VCaP (cell line): ENCODE measurements around the gene SCNN1A.

Experiments
- H3K27ac ChIP-seq: fragments of 450-650 bp; 2 replicates; pipeline ENCODE4 v1.5.1; 2017
- CTCF ChIP-seq: fragments of 450-650 bp; conservative IDR thresholded peaks from 2 replicates; pipeline ENCODE4 v1.5.1; 2017; ENCODE audit warnings: mild to moderate bottlenecking, moderate library complexity

The SCNN1A gene

GRCh38 chr12:6326316-6327228 lies 48.8 kb downstream of the SCNN1A start:
- peak; percentile 54; the same call in 1 of the 2 replicates for TF ChIP-seq CTCF
- H3K27ac ChIP-seq: no peak overlapping the region

GRCh38 chr12:6324936-6325750 lies 50.2 kb downstream of the SCNN1A start:
- no peak for TF ChIP-seq CTCF

GRCh38 chr12:6323995-6324711 lies 51.2 kb downstream of the SCNN1A start:
- no peak overlapping the region; the same call in 1 of the 2 replicates for H3K27ac ChIP-seq
- TF ChIP-seq CTCF: no peak

More at GRCh38 chr12:6324936-6325750, 50.2 kb downstream of the SCNN1A start:
- no peak overlapping the region for H3K27ac ChIP-seq

GRCh38 chr12:6323340-6323994 lies 51.9 kb downstream of the SCNN1A start:
- peak overlapping the region; percentile 29 for H3K27ac ChIP-seq
- TF ChIP-seq CTCF: peak; percentile 76

GRCh38 chr12:6322969-6323339 lies 52.4 kb downstream of the SCNN1A start:
- H3K27ac ChIP-seq: peak overlapping the region; percentile 29; the same call in 1 of the 2 replicates
- no peak for TF ChIP-seq CTCF

- no peak for TF ChIP-seq CTCF
- peak overlapping the region; percentile 29; the same call in 1 of the 2 replicates for H3K27ac ChIP-seq
Observed at GRCh38 chr12:6322352-6322751, 53.0 kb downstream of the SCNN1A start.
